HG02610 (cell line): ENCODE results near the gene POTEG.
"Not testable (repeated sequence)": the region's sequence is repeated elsewhere in the genome, so short reads cannot be mapped to it uniquely, and the experiment has no call there.

Experiments
- ATAC-seq: cut with Tn5 transposase; IDR thresholded peaks from one replicate; pipeline ENCODE4 v1.9.1; 2021; ENCODE audit warnings: mild to moderate bottlenecking, moderate library complexity; ENCODE audit not compliant: unreplicated experiment

The POTEG gene

GRCh38 chr14:19434241-19434640 is at the start of gene POTEG:
Gene POTEG, minus strand, starts transcription at chr14:19434341. Its CDS starts 52 bp downstream, at chr14:19434289.
- ATAC-seq, result not testable (repeated sequence)

- not testable (repeated sequence) for ATAC-seq
These were observed 48.0 kb upstream of the POTEG start for GRCh38 chr14:19482093-19482492.

GRCh38 chr14:19481421-19481820 is 47.3 kb upstream of the POTEG start:
- ATAC-seq, result not testable (repeated sequence)

- ATAC-seq, result not testable (repeated sequence)
These were observed 46.4 kb upstream of the POTEG start for GRCh38 chr14:19480491-19480890.

GRCh38 chr14:19445761-19446160 is 11.6 kb upstream of the POTEG start:
- ATAC-seq, result not testable (repeated sequence)

GRCh38 chr14:19439826-19440225 is 5.7 kb upstream of the POTEG start:
- not testable (repeated sequence) for ATAC-seq

- ATAC-seq, result not testable (repeated sequence)
These were observed 5.1 kb upstream of the POTEG start for GRCh38 chr14:19439219-19439618.

- not testable (repeated sequence) for ATAC-seq
These were observed 2.9 kb upstream of the POTEG start for GRCh38 chr14:19437126-19437443.

- not testable (repeated sequence) for ATAC-seq
These were observed 2.4 kb upstream of the POTEG start for GRCh38 chr14:19436311-19437125.

- not testable (repeated sequence) for ATAC-seq
These were observed 1.7 kb upstream of the POTEG start for GRCh38 chr14:19435852-19436251.

GRCh38 chr14:19434891-19435290 is 750 bp upstream of the POTEG start:
- ATAC-seq, result not testable (repeated sequence)

- not testable (repeated sequence) for ATAC-seq
These were observed 376 bp downstream of the POTEG start for GRCh38 chr14:19433765-19434164.

- ATAC-seq, result not testable (repeated sequence)
These were observed 25.6 kb downstream of the POTEG start for GRCh38 chr14:19408519-19408918.

GRCh38 chr14:19402097-19402496 is 32.0 kb downstream of the POTEG start:
- not testable (repeated sequence) for ATAC-seq

GRCh38 chr14:19394727-19395126 is 39.4 kb downstream of the POTEG start:
- ATAC-seq, result not testable (repeated sequence)

- not testable (repeated sequence) for ATAC-seq
These were observed 43.9 kb downstream of the POTEG start for GRCh38 chr14:19390230-19390629.

- not testable (repeated sequence) for ATAC-seq
These were observed 45.4 kb downstream of the POTEG start for GRCh38 chr14:19388741-19389140.

- ATAC-seq, result not testable (repeated sequence)
These were observed 47.1 kb downstream of the POTEG start for GRCh38 chr14:19386996-19387395.

- ATAC-seq, result not testable (repeated sequence)
These were observed 47.8 kb downstream of the POTEG start for GRCh38 chr14:19386309-19386708.

GRCh38 chr14:19384088-19384781 is 49.9 kb downstream of the POTEG start:
- not testable (repeated sequence) for ATAC-seq

GRCh38 chr14:19383008-19383584 is 51.0 kb downstream of the POTEG start:
- not testable (repeated sequence) for ATAC-seq

GRCh38 chr14:19380137-19380536 is 54.0 kb downstream of the POTEG start:
- ATAC-seq, result not testable (repeated sequence)
